GM13976 (cell line): Measurements from ENCODE around the gene KLHL29.

Source experiments
- DNase-seq: peaks from one replicate; pipeline ENCODE4 v3.0.0; 2012; ENCODE audit warnings: low spot score
- CTCF ChIP-seq: IDR thresholded peaks from 2 replicates; pipeline ENCODE4 v1.5.1; 2012; ENCODE audit warnings: borderline replicate concordance, mild to moderate bottlenecking; ENCODE audit not compliant: insufficient read depth; ENCODE audit errors: extremely low read depth, missing control alignments, control extremely low read depth
- in situ Hi-C: fragments of 300-500 bp; cut with MboI; formaldehyde crosslinking; loops from one replicate; pipeline ENCODE4 v1.12.0; 2022; ENCODE audit warnings: low sequenced_read_pairs, mixed read lengths, inconsistent platforms; ENCODE audit not compliant: unreplicated experiment

KLHL29 gene

GRCh38 chr2:23633966-23634365, 249.0 kb downstream of the KLHL29 start:
- no peak for DNase-seq
- in situ Hi-C loops = no loop called here
- TF ChIP-seq CTCF = no peak

- no peak for DNase-seq
- no peak for TF ChIP-seq CTCF
- in situ Hi-C loops = no loop called here
These were observed 250.7 kb downstream of the KLHL29 start for GRCh38 chr2:23635442-23636340.

GRCh38 chr2:23636426-23636825, 251.4 kb downstream of the KLHL29 start:
- no peak for TF ChIP-seq CTCF
- no peak for DNase-seq
- in situ Hi-C loops = no loop called here

GRCh38 chr2:23637011-23637778, 252.2 kb downstream of the KLHL29 start:
- in situ Hi-C loops = no loop called here
- no peak for DNase-seq
- no peak for TF ChIP-seq CTCF

GRCh38 chr2:23639406-23639982, 254.5 kb downstream of the KLHL29 start:
- no peak for DNase-seq
- no peak for TF ChIP-seq CTCF
- in situ Hi-C loops = no loop called here

GRCh38 chr2:23640711-23641110, 255.7 kb downstream of the KLHL29 start:
- no peak for TF ChIP-seq CTCF
- no peak for DNase-seq
- in situ Hi-C loops = no loop called here
